ENCODE results near the gene INO80E. TPM values are rescaled to one million over a fixed set of nuclear protein-coding genes. Genes with fewer than 3 reads are reported as not detected.

INO80E gene
- total RNA-seq, 1 donor = 14.5 TPM

- TF ChIP-seq CTCF (IDR thresholded peaks at IDR 0.05; ENCODE audit: extremely low read depth, low read depth, low read length) = no peak
- H3K4me2 ChIP-seq (ENCODE audit: insufficient read depth, low read length) = no peak overlapping the region
These were observed 34.1 kb downstream of the INO80E start for GRCh38 chr16:30030011-30030685.

GRCh38 chr16:30030841-30031413 is 34.9 kb downstream of the INO80E start, which contains the start of gene TLCD3B:
TLCD3B (minus strand) TSS chr16:30031271; CDS start chr16:30030527, 744 bp downstream.
- no peaks in the 10 kb centered on the region for H3K79me2 ChIP-seq (ENCODE audit: insufficient read depth, low read length)
- no peak within 1 kb of the TSS for H3K4me3 ChIP-seq (ENCODE audit: insufficient read depth, low read length)
- no peak within 1 kb of the TSS for H3K27ac ChIP-seq (ENCODE audit: low read depth, low read length)
- H3K27me3 ChIP-seq (ENCODE audit: insufficient read depth, low read length) = peaks cover 37% of the 10 kb centered on the region
- H3K36me3 ChIP-seq (ENCODE audit: insufficient read depth, low read length) = no peaks in the 10 kb centered on the region
- no peak within 1 kb of the TSS for H3K4me2 ChIP-seq (ENCODE audit: insufficient read depth, low read length)
- no peak for TF ChIP-seq CTCF (IDR thresholded peaks at IDR 0.05; ENCODE audit: extremely low read depth, low read depth, low read length)
- peaks cover 6% of the 10 kb centered on the region for H4K20me1 ChIP-seq (ENCODE audit: insufficient read depth, low read length)
- H3K4me1 ChIP-seq (ENCODE audit: insufficient read depth, low read length) = peaks cover 4% of the 10 kb centered on the region
- H3K9me3 ChIP-seq (ENCODE audit: low read depth, low read length) = no peaks in the 10 kb centered on the region
- H2AFZ ChIP-seq (ENCODE audit: low read length) = no peak within 1 kb of the TSS
- peak; percentile 53 for DNase-seq (ENCODE audit: insufficient read length, low spot score, missing footprints)

More at GRCh38 chr16:30030011-30030685, 34.1 kb downstream of the INO80E start:
- Histone ChIP-seq H2AFZ (ENCODE audit: low read length) (no peak overlapping the region), H3K27me3 (ENCODE audit: insufficient read depth, low read length) (peaks cover 37% of the 10 kb centered on the region), H3K4me3 (ENCODE audit: insufficient read depth, low read length) (no peak overlapping the region), H3K27ac (ENCODE audit: low read depth, low read length) (no peak overlapping the region), H3K4me1 (ENCODE audit: insufficient read depth, low read length) (peaks cover 4% of the 10 kb centered on the region), H3K9me3 (ENCODE audit: low read depth, low read length) (no peaks in the 10 kb centered on the region), H3K79me2 (ENCODE audit: insufficient read depth, low read length) (no peaks in the 10 kb centered on the region), H4K20me1 (ENCODE audit: insufficient read depth, low read length) (peaks cover 6% of the 10 kb centered on the region), H3K36me3 (ENCODE audit: insufficient read depth, low read length) (no peaks in the 10 kb centered on the region)
- DNase-seq (ENCODE audit: insufficient read length, low spot score, missing footprints) = peak; percentile 29

- Histone ChIP-seq H3K27me3 (ENCODE audit: insufficient read depth, low read length) (peaks cover 40% of the 10 kb centered on the region), H3K27ac (ENCODE audit: low read depth, low read length) (no peak overlapping the region), H2AFZ (ENCODE audit: low read length) (no peak overlapping the region), H3K9me3 (ENCODE audit: low read depth, low read length) (no peaks in the 10 kb centered on the region), H3K4me3 (ENCODE audit: insufficient read depth, low read length) (no peak overlapping the region), H4K20me1 (ENCODE audit: insufficient read depth, low read length) (peaks cover 6% of the 10 kb centered on the region), H3K4me2 (ENCODE audit: insufficient read depth, low read length) (no peak overlapping the region), H3K36me3 (ENCODE audit: insufficient read depth, low read length) (no peaks in the 10 kb centered on the region), H3K4me1 (ENCODE audit: insufficient read depth, low read length) (peaks cover 4% of the 10 kb centered on the region), H3K79me2 (ENCODE audit: insufficient read depth, low read length) (no peaks in the 10 kb centered on the region)
- peak; percentile 59 for DNase-seq (ENCODE audit: insufficient read length, low spot score, missing footprints)
- TF ChIP-seq CTCF (IDR thresholded peaks at IDR 0.05; ENCODE audit: extremely low read depth, low read depth, low read length) = no peak
These were observed 35.5 kb downstream of the INO80E start for GRCh38 chr16:30031477-30031918.

GRCh38 chr16:30032083-30032819 is 36.2 kb downstream of the INO80E start:
- peak; percentile 96 for DNase-seq (ENCODE audit: insufficient read length, low spot score, missing footprints)
- peaks cover 42% of the 10 kb centered on the region for H3K27me3 ChIP-seq (ENCODE audit: insufficient read depth, low read length)

More at GRCh38 chr16:30032083-30032819, 36.2 kb downstream of the INO80E start:
- Histone ChIP-seq H3K4me1 (ENCODE audit: insufficient read depth, low read length) (peaks cover 4% of the 10 kb centered on the region), H4K20me1 (ENCODE audit: insufficient read depth, low read length) (peaks cover 6% of the 10 kb centered on the region), H3K4me3 (ENCODE audit: insufficient read depth, low read length) (no peak overlapping the region), H3K27ac (ENCODE audit: low read depth, low read length) (no peak overlapping the region), H2AFZ (ENCODE audit: low read length) (no peak overlapping the region), H3K79me2 (ENCODE audit: insufficient read depth, low read length) (no peaks in the 10 kb centered on the region), H3K9me3 (ENCODE audit: low read depth, low read length) (no peaks in the 10 kb centered on the region), H3K36me3 (ENCODE audit: insufficient read depth, low read length) (no peaks in the 10 kb centered on the region), H3K4me2 (ENCODE audit: insufficient read depth, low read length) (no peak overlapping the region)
- TF ChIP-seq CTCF (IDR thresholded peaks at IDR 0.05; ENCODE audit: extremely low read depth, low read depth, low read length) = peak; percentile 90

Data from osteoblast (primary cell).